Mesenchymal stem cell (in vitro differentiated cells and primary cell): ENCODE results near the gene C6orf62.

Experiments
- DNase-seq: peaks from one replicate; pipeline ENCODE4 v3.0.0-alpha.2; 2013
- H2AFZ ChIP-seq: one replicate; pipeline ENCODE4 v1.6.1; 2013; ENCODE audit warnings: low read depth, mild to moderate bottlenecking, control low read depth, inconsistent platforms, low read length, moderate library complexity
- H2AK5ac ChIP-seq: 2 replicates; pipeline ENCODE4 v1.6.1; 2013; ENCODE audit warnings: low read length, moderate library complexity, mild to moderate bottlenecking, inconsistent platforms; ENCODE audit not compliant: severe bottlenecking
- H2BK120ac ChIP-seq: one replicate; pipeline ENCODE4 v1.6.1; 2013; ENCODE audit warnings: low read depth, mild to moderate bottlenecking, inconsistent platforms, low read length, moderate library complexity
- H2BK12ac ChIP-seq, 2 experiments: one replicate each; pipeline ENCODE4 v1.6.1; 2013; ENCODE audit warnings: inconsistent platforms in 2 of 2, low read length in 2 of 2, mild to moderate bottlenecking in 2 of 2, moderate library complexity in 2 of 2, control low read depth in 1 of 2
- H2BK15ac ChIP-seq: one replicate; pipeline ENCODE4 v1.6.1; 2013; ENCODE audit warnings: mild to moderate bottlenecking, low read depth, inconsistent platforms; ENCODE audit not compliant: poor library complexity, severe bottlenecking
- H2BK5ac ChIP-seq: 2 replicates; pipeline ENCODE4 v1.6.1; 2013; ENCODE audit warnings: low read depth, mild to moderate bottlenecking, low read length, control low read depth, inconsistent platforms; ENCODE audit not compliant: poor library complexity, severe bottlenecking
- H3K14ac ChIP-seq, 2 experiments: one replicate each; pipeline ENCODE4 v1.6.1; 2013; ENCODE audit warnings: inconsistent platforms in 2 of 2, low read length in 2 of 2, control low read depth in 1 of 2, mild to moderate bottlenecking in 1 of 2, moderate library complexity in 1 of 2
- H3K18ac ChIP-seq, 2 experiments: one replicate each; pipeline ENCODE4 v1.6.1; 2013; ENCODE audit warnings: inconsistent platforms in 2 of 2, low read length in 2 of 2, control low read depth in 1 of 2, low read depth in 1 of 2, mild to moderate bottlenecking in 1 of 2
- H3K23ac ChIP-seq, 2 experiments: one replicate each; pipeline ENCODE4 v1.6.1; 2013; ENCODE audit warnings: inconsistent platforms in 2 of 2, low read length in 2 of 2, mild to moderate bottlenecking in 2 of 2, moderate library complexity in 2 of 2, control low read depth in 1 of 2
- H3K27ac ChIP-seq: 2 replicates; pipeline ENCODE4 v1.5.1; 2013; ENCODE audit warnings: mild to moderate bottlenecking, moderate library complexity, low read length, control low read depth, inconsistent platforms; ENCODE audit not compliant: poor library complexity, severe bottlenecking
- H3K27me3 ChIP-seq, 2 experiments: 2 replicates each; pipeline versions ENCODE4 v1.6.1 to v1.7.0; 2013; ENCODE audit warnings: low read length in 2 of 2, mild to moderate bottlenecking in 2 of 2, moderate library complexity in 2 of 2, control low read depth in 1 of 2, inconsistent platforms in 1 of 2; ENCODE audit not compliant: control insufficient read depth in 1 of 2, insufficient read depth in 1 of 2
- H3K36me3 ChIP-seq, 2 experiments: 2 replicates each; pipeline versions ENCODE4 v1.6.1 to v1.7.0; 2013; ENCODE audit warnings: low read length in 2 of 2, control low read depth in 1 of 2, inconsistent platforms in 1 of 2, low read depth in 1 of 2, mild to moderate bottlenecking in 1 of 2; ENCODE audit not compliant: insufficient read depth in 2 of 2, control insufficient read depth in 1 of 2
- H3K4ac ChIP-seq, 2 experiments: one replicate each; pipeline ENCODE4 v1.6.1; 2013; ENCODE audit warnings: inconsistent platforms in 2 of 2, low read length in 2 of 2, mild to moderate bottlenecking in 2 of 2, moderate library complexity in 2 of 2, control low read depth in 1 of 2, low read depth in 1 of 2
- H3K4me1 ChIP-seq: 2 replicates; pipeline ENCODE4 v1.6.1; 2013; ENCODE audit warnings: low read depth, low read length, control low read depth; ENCODE audit not compliant: control insufficient read depth, insufficient read depth
- H3K4me2 ChIP-seq: 2 replicates; pipeline ENCODE4 v1.6.1; 2013; ENCODE audit warnings: low read length, mild to moderate bottlenecking, inconsistent platforms; ENCODE audit not compliant: poor library complexity, severe bottlenecking
- H3K4me3 ChIP-seq, 2 experiments: 2 replicates each; pipeline versions ENCODE4 v1.5.1 to v1.7.0; 2013; ENCODE audit warnings: low read length in 2 of 2, mild to moderate bottlenecking in 2 of 2, control low read depth in 1 of 2, low read depth in 1 of 2; ENCODE audit not compliant: insufficient read depth in 1 of 2
- H3K79me1 ChIP-seq: replicated peaks from 2 replicates; pipeline ENCODE4 v1.6.1; 2013; ENCODE audit warnings: mild to moderate bottlenecking, control low read depth, low read length, inconsistent platforms; ENCODE audit not compliant: poor library complexity, severe bottlenecking
- H3K9ac ChIP-seq: 2 replicates; pipeline ENCODE4 v1.7.0; 2013; ENCODE audit warnings: mild to moderate bottlenecking, low read length, moderate library complexity
- H3K9me3 ChIP-seq: 2 replicates; pipeline ENCODE4 v1.7.0; 2013; ENCODE audit warnings: mild to moderate bottlenecking, low read length; ENCODE audit not compliant: control insufficient read depth
- H4K8ac ChIP-seq: one replicate; pipeline ENCODE4 v1.6.1; 2013; ENCODE audit warnings: inconsistent platforms, mild to moderate bottlenecking, low read length, moderate library complexity
- H4K91ac ChIP-seq: one replicate; pipeline ENCODE4 v1.6.1; 2013; ENCODE audit warnings: mild to moderate bottlenecking, low read length, inconsistent platforms
- WGBS: methylation state at CpG from one replicate; pipeline ENCODE4 v1.1.7; 2013; ENCODE audit warnings: mixed read lengths; 5-methylcytosine and 5-hydroxymethylcytosine counted together

C6orf62 gene

GRCh38 chr6:24709014-24709711 is 9.8 kb downstream of the C6orf62 start:
- Histone ChIP-seq H3K4ac (no peak overlapping the region), H2AK5ac (no peak overlapping the region), H4K91ac (no peak overlapping the region), H3K23ac (no peak overlapping the region), H3K27me3 (no peaks in the 10 kb centered on the region), H3K18ac (no peak overlapping the region), H3K36me3 (peaks cover 35 to 99% of the 10 kb centered on the region in 2 experiments), H3K4me3 (no peak overlapping the region), H2AFZ (no peak overlapping the region), H3K4me2 (no peak overlapping the region), H3K27ac (no peak overlapping the region), H3K9ac (peak overlapping the region; percentile 10), H3K79me1 (peaks cover 2% of the 10 kb centered on the region), H2BK120ac (no peak overlapping the region), H2BK5ac (no peak overlapping the region), H3K9me3 (no peaks in the 10 kb centered on the region), H4K8ac (no peak overlapping the region), H3K4me1 (peaks cover 2% of the 10 kb centered on the region), H3K14ac (no peak overlapping the region), H2BK15ac (no peak overlapping the region), H2BK12ac (no peak overlapping the region)
- WGBS, result 78% methylated on average over 1 of the region's 4 CpGs
- no peak for DNase-seq

- Histone ChIP-seq H2AK5ac (no peak overlapping the region), H3K4me1 (peaks cover 2% of the 10 kb centered on the region), H3K27ac (no peak overlapping the region), H3K23ac (no peak overlapping the region), H2BK15ac (no peak overlapping the region), H2BK12ac (no peak overlapping the region), H3K27me3 (no peaks in the 10 kb centered on the region), H4K91ac (no peak overlapping the region), H2AFZ (no peak overlapping the region), H4K8ac (no peak overlapping the region), H3K18ac (no peak overlapping the region), H3K36me3 (peaks cover 35 to 99% of the 10 kb centered on the region in 2 experiments), H3K14ac (no peak overlapping the region), H3K79me1 (peaks cover 2% of the 10 kb centered on the region), H3K9me3 (no peaks in the 10 kb centered on the region), H3K4ac (no peak overlapping the region), H3K9ac (no peak overlapping the region), H2BK5ac (no peak overlapping the region), H2BK120ac (no peak overlapping the region), H3K4me3 (no peak overlapping the region), H3K4me2 (no peak overlapping the region)
- WGBS, result 98% methylated on average over 3 of the region's 3 CpGs
- DNase-seq, result no peak
Observed at GRCh38 chr6:24708612-24709011, 10.3 kb downstream of the C6orf62 start.

- Histone ChIP-seq H2BK120ac (no peak overlapping the region), H2BK15ac (no peak overlapping the region), H3K18ac (no peak overlapping the region)
Observed at GRCh38 chr6:24704468-24704867, 14.5 kb downstream of the C6orf62 start.

GRCh38 chr6:24702720-24703282 is 16.2 kb downstream of the C6orf62 start:
- 98% methylated on average over 4 of the region's 4 CpGs for WGBS
- H2AFZ ChIP-seq, result no peak overlapping the region
- H2BK12ac ChIP-seq, result no peak overlapping the region
- no peak overlapping the region for H4K8ac ChIP-seq
- peaks cover 5% of the 10 kb centered on the region for H3K79me1 ChIP-seq
- no peak overlapping the region for H2BK5ac ChIP-seq
- H3K4me1 ChIP-seq, result peaks cover 2% of the 10 kb centered on the region
- H3K18ac ChIP-seq, result no peak overlapping the region
- H3K27ac ChIP-seq, result peak overlapping the region; percentile 23
- H4K91ac ChIP-seq, result no peak overlapping the region
- H3K9ac ChIP-seq, result peak overlapping the region; percentile 0
- H2BK15ac ChIP-seq, result no peak overlapping the region
- H3K4me2 ChIP-seq, result no peak overlapping the region
- no peaks in the 10 kb centered on the region for H3K27me3 ChIP-seq
- H3K23ac ChIP-seq, result no peak overlapping the region
- H3K4ac ChIP-seq, result no peak overlapping the region
- no peak overlapping the region for H3K14ac ChIP-seq
- H3K36me3 ChIP-seq, result peaks cover 25 to 75% of the 10 kb centered on the region in 2 experiments
- no peak overlapping the region for H2BK120ac ChIP-seq
- DNase-seq, result no peak
- H3K9me3 ChIP-seq, result no peaks in the 10 kb centered on the region
- no peak overlapping the region for H2AK5ac ChIP-seq
- H3K4me3 ChIP-seq, result no peak overlapping the region

More at GRCh38 chr6:24704468-24704867, 14.5 kb downstream of the C6orf62 start:
- no peak overlapping the region for H3K4ac ChIP-seq
- no peak overlapping the region for H4K91ac ChIP-seq
- no peaks in the 10 kb centered on the region for H3K9me3 ChIP-seq
- no peak overlapping the region for H3K4me3 ChIP-seq
- no peak overlapping the region for H4K8ac ChIP-seq
- H3K23ac ChIP-seq, result no peak overlapping the region
- no peak overlapping the region for H3K27ac ChIP-seq
- H2BK5ac ChIP-seq, result no peak overlapping the region
- H3K27me3 ChIP-seq, result no peaks in the 10 kb centered on the region
- H2AFZ ChIP-seq, result no peak overlapping the region
- H2AK5ac ChIP-seq, result no peak overlapping the region
- no peak overlapping the region for H2BK12ac ChIP-seq
- H3K4me2 ChIP-seq, result no peak overlapping the region
- H3K4me1 ChIP-seq, result peaks cover 2% of the 10 kb centered on the region
- peaks cover 7% of the 10 kb centered on the region for H3K79me1 ChIP-seq
- no peak overlapping the region for H3K14ac ChIP-seq
- peaks cover 31 to 83% of the 10 kb centered on the region in 2 experiments for H3K36me3 ChIP-seq
- no peak for DNase-seq
- peak overlapping the region; percentile 34 for H3K9ac ChIP-seq
